ENCODE measurements around the gene FHL1. TPM values are rescaled to one million over a fixed set of nuclear protein-coding genes. Genes with fewer than 3 reads are reported as not detected.

Gene FHL1
- total RNA-seq, 1 donor from 2014 or later = 161 TPM

DNA sequence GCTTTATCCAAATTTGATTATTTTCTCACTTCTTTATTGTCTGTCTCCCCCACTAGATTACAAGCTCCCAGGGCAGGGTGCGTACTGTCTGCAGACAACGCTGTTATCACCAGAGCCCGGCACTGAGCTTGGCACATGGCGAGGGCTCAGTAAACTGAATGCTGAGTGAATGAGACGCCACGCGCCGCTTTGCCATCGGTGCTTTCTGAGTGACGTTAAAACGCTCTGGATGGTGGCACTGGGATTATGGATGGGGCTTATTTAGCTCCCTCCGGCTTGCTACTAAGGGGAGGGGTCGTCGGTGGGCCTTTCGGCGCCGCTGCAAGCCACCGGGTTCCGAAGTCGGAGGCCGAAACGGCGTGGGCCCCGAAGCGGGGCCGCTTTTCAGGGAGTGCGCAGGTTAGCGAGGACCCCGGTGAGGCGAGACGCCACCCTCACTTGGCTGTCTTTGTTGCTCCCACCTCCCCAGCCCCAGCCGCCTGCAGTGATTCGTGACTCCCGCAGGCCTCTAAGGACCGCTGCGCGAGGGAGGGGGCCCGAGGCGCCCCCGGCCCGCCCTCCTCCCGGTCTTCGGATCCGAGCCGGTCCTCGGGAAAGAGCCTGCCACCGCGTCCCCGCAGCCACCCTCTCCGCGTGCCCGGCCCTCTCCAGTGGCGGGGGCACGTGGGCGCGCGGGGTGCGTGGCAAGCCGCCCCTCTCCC is 569 bp upstream of the FHL1 start:
- peaks cover 10% of the 10 kb centered on the region for H3K27me3 Mint-ChIP-seq (ENCODE audit: unreplicated experiment)
- H3K4me1 Mint-ChIP-seq (ENCODE audit: low read depth, unreplicated experiment) = peaks cover 4% of the 10 kb centered on the region
- H3K27ac Mint-ChIP-seq (ENCODE audit: unreplicated experiment) = peak overlapping the region; percentile 91
- peak overlapping the region; percentile 88 for H3K4me3 Mint-ChIP-seq (ENCODE audit: unreplicated experiment)
- peaks cover 5% of the 10 kb centered on the region for H3K36me3 Mint-ChIP-seq (ENCODE audit: unreplicated experiment)
- peak; percentile 68 for DNase-seq
- TF ChIP-seq, protein P1, sequence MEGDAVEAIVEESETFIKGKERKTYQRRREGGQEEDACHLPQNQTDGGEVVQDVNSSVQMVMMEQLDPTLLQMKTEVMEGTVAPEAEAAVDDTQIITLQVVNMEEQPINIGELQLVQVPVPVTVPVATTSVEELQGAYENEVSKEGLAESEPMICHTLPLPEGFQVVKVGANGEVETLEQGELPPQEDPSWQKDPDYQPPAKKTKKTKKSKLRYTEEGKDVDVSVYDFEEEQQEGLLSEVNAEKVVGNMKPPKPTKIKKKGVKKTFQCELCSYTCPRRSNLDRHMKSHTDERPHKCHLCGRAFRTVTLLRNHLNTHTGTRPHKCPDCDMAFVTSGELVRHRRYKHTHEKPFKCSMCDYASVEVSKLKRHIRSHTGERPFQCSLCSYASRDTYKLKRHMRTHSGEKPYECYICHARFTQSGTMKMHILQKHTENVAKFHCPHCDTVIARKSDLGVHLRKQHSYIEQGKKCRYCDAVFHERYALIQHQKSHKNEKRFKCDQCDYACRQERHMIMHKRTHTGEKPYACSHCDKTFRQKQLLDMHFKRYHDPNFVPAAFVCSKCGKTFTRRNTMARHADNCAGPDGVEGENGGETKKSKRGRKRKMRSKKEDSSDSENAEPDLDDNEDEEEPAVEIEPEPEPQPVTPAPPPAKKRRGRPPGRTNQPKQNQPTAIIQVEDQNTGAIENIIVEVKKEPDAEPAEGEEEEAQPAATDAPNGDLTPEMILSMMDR (IDR thresholded peaks at IDR 0.05; ENCODE audit: partially characterized antibody, unreplicated experiment) = no peak
- peaks cover 7% of the 10 kb centered on the region for H3K9me3 Mint-ChIP-seq (ENCODE audit: unreplicated experiment)

DNA sequence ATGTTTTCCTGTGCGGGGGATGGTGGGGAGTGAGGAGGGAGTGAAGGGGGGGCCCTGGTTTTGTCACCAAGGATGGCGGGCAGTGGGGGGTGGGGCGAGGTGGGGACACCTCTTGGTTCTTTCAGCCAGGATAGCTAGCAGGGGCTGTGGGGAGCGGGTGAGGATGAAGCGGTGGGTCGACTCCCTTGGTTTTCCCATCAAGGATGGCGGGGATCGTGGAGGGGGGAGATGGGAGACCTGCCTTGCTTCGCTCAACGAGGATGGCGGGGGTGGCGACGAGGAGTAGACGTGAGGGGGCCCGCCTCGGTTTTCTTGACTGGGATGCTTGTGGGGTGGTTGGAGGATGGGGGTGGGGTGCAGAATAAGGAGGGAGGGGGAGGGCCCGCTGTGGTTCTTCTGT is 643 bp downstream of the FHL1 start:
- H3K4me1 Mint-ChIP-seq (ENCODE audit: low read depth, unreplicated experiment) = peaks cover 4% of the 10 kb centered on the region
- DNase-seq = peak; percentile 29
- H3K27ac Mint-ChIP-seq (ENCODE audit: unreplicated experiment) = no peak overlapping the region
- peaks cover 10% of the 10 kb centered on the region for H3K27me3 Mint-ChIP-seq (ENCODE audit: unreplicated experiment)
- peaks cover 7% of the 10 kb centered on the region for H3K9me3 Mint-ChIP-seq (ENCODE audit: unreplicated experiment)
- TF ChIP-seq, protein P1 (IDR thresholded peaks at IDR 0.05; ENCODE audit: partially characterized antibody, unreplicated experiment) = no peak
- H3K4me3 Mint-ChIP-seq (ENCODE audit: unreplicated experiment) = peak overlapping the region; percentile 89
- peaks cover 5% of the 10 kb centered on the region for H3K36me3 Mint-ChIP-seq (ENCODE audit: unreplicated experiment)

DNA sequence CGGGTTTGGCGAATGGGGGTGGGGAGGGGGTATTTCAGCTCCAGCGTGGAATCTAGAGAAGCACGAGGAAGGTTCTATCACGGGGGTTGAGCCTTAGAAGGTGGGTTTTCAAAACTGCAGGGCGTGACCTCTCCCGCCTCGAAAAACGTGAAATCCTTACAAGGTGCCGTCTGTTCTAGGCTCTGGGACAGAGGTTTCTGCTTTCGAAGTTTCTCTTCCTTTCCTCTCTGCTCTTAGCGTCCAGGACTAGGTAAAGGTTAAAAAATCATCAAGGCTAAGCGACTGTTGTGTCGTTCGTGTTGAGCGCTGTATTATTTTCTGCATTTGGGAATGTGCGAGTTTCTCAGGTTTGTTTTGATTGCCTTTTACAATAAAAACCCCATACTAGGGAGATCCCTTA is 1.1 kb downstream of the FHL1 start:
- Mint-ChIP-seq H3K4me1 (ENCODE audit: low read depth, unreplicated experiment) (peaks cover 4% of the 10 kb centered on the region), H3K9me3 (ENCODE audit: unreplicated experiment) (peaks cover 7% of the 10 kb centered on the region), H3K27ac (ENCODE audit: unreplicated experiment) (peak overlapping the region; percentile 48), H3K27me3 (ENCODE audit: unreplicated experiment) (peaks cover 10% of the 10 kb centered on the region), H3K36me3 (ENCODE audit: unreplicated experiment) (peaks cover 5% of the 10 kb centered on the region), H3K4me3 (ENCODE audit: unreplicated experiment) (peak overlapping the region; percentile 89)
- TF ChIP-seq, protein P1 (IDR thresholded peaks at IDR 0.05; ENCODE audit: partially characterized antibody, unreplicated experiment) = no peak
- no peak for DNase-seq

DNA sequence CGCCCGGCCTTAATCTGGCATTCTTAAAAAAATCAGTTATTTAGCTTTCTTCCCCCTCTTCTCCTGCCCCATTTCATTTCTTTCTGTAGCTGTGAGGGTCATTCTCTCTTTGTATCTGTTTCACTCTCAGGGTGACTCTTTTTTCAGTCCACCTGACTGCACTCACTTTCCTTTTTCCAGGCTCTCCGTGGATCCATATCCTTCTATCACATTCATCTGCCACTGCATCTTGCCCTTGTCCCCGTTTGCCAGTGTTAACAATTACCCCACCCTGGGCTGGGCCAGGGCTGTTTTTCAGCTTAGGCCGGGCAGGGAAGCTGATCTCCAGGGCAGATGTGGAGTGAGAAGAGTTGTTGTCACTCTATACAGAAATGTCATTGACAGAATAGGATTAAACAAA is 7.7 kb downstream of the FHL1 start:
- H3K4me3 Mint-ChIP-seq (ENCODE audit: unreplicated experiment) = no peak overlapping the region
- peaks cover 4% of the 10 kb centered on the region for H3K4me1 Mint-ChIP-seq (ENCODE audit: low read depth, unreplicated experiment)
- no peak for DNase-seq
- no peak overlapping the region for H3K27ac Mint-ChIP-seq (ENCODE audit: unreplicated experiment)
- no peaks in the 10 kb centered on the region for H3K9me3 Mint-ChIP-seq (ENCODE audit: unreplicated experiment)
- TF ChIP-seq, protein P1 (IDR thresholded peaks at IDR 0.05; ENCODE audit: partially characterized antibody, unreplicated experiment) = no peak
- H3K36me3 Mint-ChIP-seq (ENCODE audit: unreplicated experiment) = no peaks in the 10 kb centered on the region
- H3K27me3 Mint-ChIP-seq (ENCODE audit: unreplicated experiment) = no peaks in the 10 kb centered on the region

DNA sequence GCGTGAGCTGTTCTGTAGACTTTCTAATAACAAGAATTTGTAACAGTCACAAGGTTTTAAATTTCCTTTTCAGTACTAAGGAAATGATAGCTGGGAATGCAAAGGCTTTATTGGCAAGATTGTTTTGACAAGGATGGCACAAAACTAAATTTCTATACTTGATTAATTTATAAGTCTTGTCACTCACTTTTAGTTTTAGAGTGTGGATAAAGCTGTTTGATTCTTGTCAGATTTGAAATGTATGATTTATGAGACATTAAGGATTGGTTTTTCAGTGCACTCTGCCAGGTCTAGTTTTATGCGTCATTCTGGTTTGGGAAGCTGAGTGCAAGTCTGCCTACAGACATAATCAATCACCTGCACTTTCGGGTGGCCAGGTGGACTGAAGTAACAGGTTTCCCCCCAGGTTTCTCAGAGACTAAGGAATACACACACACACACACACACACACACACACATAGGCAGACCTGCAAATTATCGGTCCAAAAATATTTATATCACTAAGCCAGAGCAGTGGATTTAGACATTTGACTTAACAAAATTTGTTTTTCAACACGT is 9.3 kb downstream of the FHL1 start:
- no peak for DNase-seq
- Mint-ChIP-seq H3K36me3 (ENCODE audit: unreplicated experiment) (no peaks in the 10 kb centered on the region), H3K27me3 (ENCODE audit: unreplicated experiment) (no peaks in the 10 kb centered on the region), H3K4me3 (ENCODE audit: unreplicated experiment) (no peak overlapping the region), H3K27ac (ENCODE audit: unreplicated experiment) (no peak overlapping the region), H3K9me3 (ENCODE audit: unreplicated experiment) (no peaks in the 10 kb centered on the region), H3K4me1 (ENCODE audit: low read depth, unreplicated experiment) (peaks cover 2% of the 10 kb centered on the region)
- TF ChIP-seq, protein P1 (IDR thresholded peaks at IDR 0.05; ENCODE audit: partially characterized antibody, unreplicated experiment) = no peak

Data from glutamatergic neuron (in vitro differentiated cells).